Measurements from ENCODE around the gene CDKN1C. TPM values are rescaled to one million over a fixed set of nuclear protein-coding genes. Genes with fewer than 3 reads are reported as not detected.

CDKN1C gene
- total RNA-seq, 1 experiment from 2014 or later, result 15.4 TPM

DNA sequence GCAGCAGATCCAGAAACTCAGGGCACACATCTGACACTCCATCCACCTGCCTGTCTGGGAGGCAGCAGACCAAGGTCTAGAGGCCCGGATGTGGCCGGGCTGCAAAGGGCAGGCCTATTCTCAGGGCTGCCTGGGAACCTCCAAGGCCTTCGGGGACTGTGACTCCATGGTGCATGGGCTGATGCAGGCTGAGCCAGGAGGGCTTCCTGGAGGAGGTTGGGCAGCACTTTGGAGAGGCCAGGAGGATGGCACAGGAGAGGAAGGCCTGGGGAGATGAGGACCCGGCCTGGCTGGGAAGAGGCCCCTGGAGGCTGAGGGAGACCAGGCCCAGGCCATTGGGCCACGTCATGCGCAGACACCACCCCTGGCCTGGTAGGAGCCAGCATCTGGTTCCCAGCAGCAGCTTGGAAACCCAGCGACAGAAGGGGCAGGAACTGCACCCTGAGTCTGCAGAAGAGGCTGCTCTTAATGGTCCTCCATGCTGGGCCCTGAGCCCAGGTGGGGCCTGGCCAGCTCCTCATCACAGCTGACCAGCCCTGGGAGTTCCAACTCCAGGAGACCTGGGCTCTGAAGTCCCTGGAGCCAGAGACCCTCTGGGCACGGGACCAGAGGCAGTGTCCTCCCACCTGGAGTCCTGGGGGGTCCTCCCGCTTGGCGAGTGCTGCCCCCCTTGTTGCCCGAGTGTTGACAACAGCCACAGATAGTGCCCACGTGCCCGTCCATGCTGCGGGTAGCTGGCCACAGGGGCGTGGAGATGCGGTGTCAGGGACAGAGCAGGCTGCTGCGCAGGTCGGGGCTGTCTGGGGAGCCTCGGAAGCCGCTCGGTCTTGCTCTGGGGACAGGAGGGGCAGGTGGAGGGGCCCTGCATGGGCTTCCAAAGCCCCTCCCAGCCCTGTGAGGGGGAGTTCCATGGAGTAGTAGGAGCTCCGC, 38.1 kb upstream of the CDKN1C start:
- Mint-ChIP-seq H3K36me3 (ENCODE audit: insufficient read depth in 1 of 3, low read depth in 3 of 3) (peaks cover 0 to 5% (median 0%) of the 10 kb centered on the region in 3 experiments; a peak in 2 of 7 replicates), H3K9me3 (peaks cover 0 to 2% of the 10 kb centered on the region in 2 experiments; a peak in 3 of 5 replicates), H3K4me3 (no peak overlapping the region), H3K27ac (no peak overlapping the region), H3K4me1 (peaks cover 3 to 4% of the 10 kb centered on the region in 2 experiments; a peak in 1 of 4 replicates), H3K27me3 (ENCODE audit: low read depth) (peaks cover 24% of the 10 kb centered on the region)
- H2AFZ ChIP-seq (ENCODE audit: low read length), result no peak overlapping the region
- H3K27ac ChIP-seq (ENCODE audit: insufficient read length, low read depth, low read length), result no peak overlapping the region
- H4K20me1 ChIP-seq (ENCODE audit: control insufficient read depth, insufficient read depth, insufficient read length), result no peaks in the 10 kb centered on the region
- no peak overlapping the region for H3K14ac ChIP-seq (ENCODE audit: insufficient read depth, low read length)
- peaks cover 11% of the 10 kb centered on the region; the same call in 1 of the 2 replicates for H3K27me3 ChIP-seq (ENCODE audit: insufficient read depth, low read length)
- DNase-seq, result no peak
- H2AK5ac ChIP-seq (ENCODE audit: insufficient read length, low read length), result no peak overlapping the region
- no peak overlapping the region for H3T11ph ChIP-seq (ENCODE audit: low read length)
- no peak overlapping the region for H4K5ac ChIP-seq (ENCODE audit: insufficient read length, low read depth, low read length)
- H3K4me1 ChIP-seq (ENCODE audit: insufficient read depth, low read length), result no peaks in the 10 kb centered on the region
- no peak overlapping the region for H3K4ac ChIP-seq (ENCODE audit: low read depth, low read length)
- H3K4me2 ChIP-seq (ENCODE audit: insufficient read depth, insufficient read length, low read length), result no peak overlapping the region
- no peak overlapping the region for H3K23ac ChIP-seq (ENCODE audit: insufficient read length, low read depth, low read length)
- H4K8ac ChIP-seq (replicated peaks; ENCODE audit: insufficient read length, low read depth, low read length), result no peak overlapping the region
- no peak overlapping the region for H3K18ac ChIP-seq (ENCODE audit: insufficient read length, low read depth, low read length)
- H3K79me1 ChIP-seq (ENCODE audit: insufficient read depth, low read depth, low read length, poor library complexity, severe bottlenecking), result no peaks in the 10 kb centered on the region
- no peak overlapping the region for H2BK5ac ChIP-seq (ENCODE audit: insufficient read length, low read length)
- H2BK15ac ChIP-seq (ENCODE audit: low read depth, low read length), result no peak overlapping the region
- no peaks in the 10 kb centered on the region for H3K9me3 ChIP-seq (ENCODE audit: control insufficient read depth, low read depth, low read length)
- no peak overlapping the region for H2BK20ac ChIP-seq (ENCODE audit: low read depth, low read length, poor library complexity, severe bottlenecking)
- H3K56ac ChIP-seq (ENCODE audit: insufficient read length, low read depth, low read length), result no peak overlapping the region
- H3K79me2 ChIP-seq (ENCODE audit: insufficient read depth, low read length), result no peaks in the 10 kb centered on the region
- WGBS (ENCODE audit: extremely low coverage, insufficient read length, low lambda C conversion rate), result no CpG with 5 or more reads among the region's 22 CpGs
- no peaks in the 10 kb centered on the region for H3K23me2 ChIP-seq (ENCODE audit: insufficient read length, low read depth, low read length, poor library complexity, severe bottlenecking)
- no peak overlapping the region for H3K9ac ChIP-seq (ENCODE audit: extremely low read depth, insufficient read length, low read length)
- no peak overlapping the region for H2BK120ac ChIP-seq (ENCODE audit: low read depth, low read length, poor library complexity, severe bottlenecking)
- no peak for TF ChIP-seq CTCF (conservative IDR thresholded peaks at IDR 0.05)
- H2BK12ac ChIP-seq (ENCODE audit: insufficient read length, low read depth, low read length), result no peak overlapping the region
- no peak overlapping the region for H4K91ac ChIP-seq (ENCODE audit: insufficient read length, low read depth, low read length)
